SK-MEL-5 (cell line): ENCODE data around the gene CEP70. TPM values are rescaled to one million over a fixed set of nuclear protein-coding genes. Genes with fewer than 3 reads are reported as not detected.
"Not testable (repeated sequence)": the region's sequence is repeated elsewhere in the genome, so short reads cannot be mapped to it uniquely, and the experiment has no call there.

Experiments used
- DNase-seq: peaks from one replicate; pipeline ENCODE4 v3.0.0-alpha.2; 2016; ENCODE audit warnings: low read depth, low spot score
- in situ Hi-C: cut with HindIII; loops from 2 replicates; pipeline ENCODE4 v1.10.0; 2016; ENCODE audit warnings: low sequenced_read_pairs, high pct_unique_total_duplicates, low pct_unique_long_range_greater_than_20kb
- total RNA-seq: library from RNA; depleted of rRNA; stranded (reverse); fragments of >200 nt; shearing (Covaris generic); gene quantifications from 2 replicates; pipeline ENCODE4 v1.2.3, GENCODE V29; 2014

CEP70 gene
- total RNA-seq, 1 experiment from 2014 or later, result 9.8 TPM

GRCh38 chr3:138549179-138549977 lies 44.7 kb downstream of the CEP70 start:
- in situ Hi-C loops, result no loop called here
- no peak for DNase-seq

- in situ Hi-C loops, result no loop called here
- DNase-seq, result no peak
Measured at GRCh38 chr3:138547342-138547975, 46.6 kb downstream of the CEP70 start.

DNA sequence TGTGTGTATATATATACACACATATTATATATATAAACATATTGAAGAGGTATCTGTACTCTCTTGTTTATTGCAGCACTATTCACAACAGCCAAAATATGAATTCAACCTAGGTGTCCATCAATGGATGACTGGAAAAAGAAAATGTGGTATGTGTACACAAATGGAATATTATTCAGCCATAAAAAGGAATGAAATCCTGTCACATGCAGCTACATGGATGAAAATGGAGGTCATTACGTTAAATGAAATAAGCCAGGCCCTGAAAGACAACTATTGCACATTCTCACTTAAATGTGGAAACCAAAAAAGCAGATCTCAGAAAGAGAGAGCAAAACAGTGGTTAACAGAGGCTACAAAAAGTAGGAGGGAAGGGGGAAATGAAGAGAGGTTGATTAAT lies 49.5 kb downstream of the CEP70 start:
- in situ Hi-C loops, result no loop called here
- no peak for DNase-seq

GRCh38 chr3:138542977-138543376 lies 51.1 kb downstream of the CEP70 start:
- DNase-seq, result no peak
- in situ Hi-C loops, result no loop called here

- DNase-seq, result no peak
- in situ Hi-C loops, result no loop called here
Measured at GRCh38 chr3:138539352-138539751, 54.7 kb downstream of the CEP70 start.

GRCh38 chr3:138521445-138521844 lies 72.6 kb downstream of the CEP70 start:
- in situ Hi-C loops, DNase-seq: not testable (repeated sequence)

- DNase-seq, result no peak
- in situ Hi-C loops, result no loop called here
Measured at GRCh38 chr3:138513090-138513843, 80.8 kb downstream of the CEP70 start.

DNA sequence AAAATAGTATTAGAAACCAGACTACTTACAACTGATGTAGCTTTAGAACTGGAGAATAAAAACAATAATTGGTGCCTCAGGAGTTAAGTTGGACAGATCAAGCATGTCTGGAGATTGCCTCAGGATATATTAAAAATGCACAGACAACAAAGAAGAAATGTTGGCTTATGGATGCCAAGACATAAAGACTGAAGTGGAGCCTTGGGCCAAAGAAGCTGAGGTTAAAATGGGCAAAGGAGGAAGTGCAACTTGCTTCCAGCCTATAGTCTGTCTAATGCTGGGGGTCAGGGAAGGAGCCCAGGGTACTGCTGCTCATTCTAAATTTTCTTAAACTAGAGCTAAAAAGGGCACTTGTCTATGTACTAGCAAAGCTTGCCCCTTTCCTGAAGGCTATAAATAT lies 82.1 kb downstream of the CEP70 start:
- no peak for DNase-seq

GRCh38 chr3:138509586-138509985 lies 84.5 kb downstream of the CEP70 start:
- in situ Hi-C loops, result no loop called here
- no peak for DNase-seq

More for the DNA sequence above, 82.1 kb downstream of the CEP70 start:
- in situ Hi-C loops, result no loop called here

DNA sequence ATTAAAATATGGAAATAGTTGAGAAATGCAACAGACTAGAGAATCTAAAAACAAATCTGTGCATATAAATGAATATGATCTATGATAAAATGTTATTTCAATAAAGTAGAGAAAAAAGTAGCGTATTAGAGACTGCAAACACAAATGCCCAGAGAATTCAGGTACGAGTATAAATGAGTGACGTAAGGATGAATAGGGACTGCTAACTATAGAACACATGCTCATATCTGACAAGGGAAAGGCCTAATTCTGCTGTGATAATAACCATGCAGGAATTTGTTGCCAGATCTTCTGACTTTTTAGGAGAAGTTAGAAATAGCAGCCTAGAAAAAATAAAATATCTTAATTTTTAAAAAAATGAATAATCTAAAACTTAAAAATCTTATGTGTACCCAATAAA lies 86.5 kb downstream of the CEP70 start:
- in situ Hi-C loops, result no loop called here

DNA sequence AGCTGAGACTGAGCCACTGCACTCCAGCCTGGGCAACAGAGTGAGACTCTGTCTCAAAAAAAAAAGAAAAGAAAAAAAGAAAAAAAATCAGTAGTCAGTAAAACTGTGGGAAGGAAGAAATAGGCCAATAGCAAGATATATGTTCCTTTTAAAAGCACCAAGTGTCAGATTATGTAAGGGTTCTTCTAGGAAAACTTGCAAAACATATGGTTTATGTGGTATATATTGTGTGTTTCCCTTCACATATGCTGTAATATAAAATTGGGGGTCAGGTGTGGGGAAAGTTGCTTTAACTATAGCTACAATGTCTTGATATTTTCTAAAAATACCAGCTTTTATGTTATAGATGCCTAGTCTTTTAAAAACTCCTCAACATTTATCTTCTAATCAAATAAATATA lies 95.1 kb downstream of the CEP70 start:
- DNase-seq, result no peak
- in situ Hi-C loops, result no loop called here

More for the DNA sequence above, 86.5 kb downstream of the CEP70 start:
- no peak for DNase-seq

DNA sequence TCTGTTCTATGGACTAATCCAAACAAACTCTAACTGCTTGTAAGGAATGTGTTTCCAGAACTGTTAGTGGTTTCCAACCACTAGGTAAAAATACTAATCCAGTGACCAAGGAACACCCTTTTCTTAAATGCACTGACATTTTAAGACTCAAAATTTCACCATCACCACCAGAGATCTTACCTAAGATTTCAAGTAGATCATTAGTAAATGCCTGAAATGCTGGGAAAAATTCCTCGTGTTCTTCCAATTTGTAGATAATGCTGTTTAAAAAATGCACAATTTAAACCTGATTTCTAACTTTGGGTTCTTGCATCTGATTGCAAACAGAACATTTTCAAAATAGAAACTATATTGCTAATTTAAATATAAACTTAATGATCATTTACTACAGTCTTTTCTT lies 96.2 kb downstream of the CEP70 start:
- no peak for DNase-seq
- in situ Hi-C loops, result no loop called here

- no peak for DNase-seq
- in situ Hi-C loops, result no loop called here
Measured at GRCh38 chr3:138497021-138497420, 97.0 kb downstream of the CEP70 start.

- in situ Hi-C loops, result no loop called here
- no peak for DNase-seq
Measured at GRCh38 chr3:138496436-138496835, 97.6 kb downstream of the CEP70 start.

GRCh38 chr3:138495638-138496037 lies 98.4 kb downstream of the CEP70 start:
- in situ Hi-C loops, DNase-seq: not testable (repeated sequence)

GRCh38 chr3:138494607-138494929 lies 99.5 kb downstream of the CEP70 start:
- in situ Hi-C loops, result no loop called here

GRCh38 chr3:138493804-138494606 lies 100.1 kb downstream of the CEP70 start:
- DNase-seq, result peak; percentile 70
- in situ Hi-C loops, result no loop called here

More at GRCh38 chr3:138494607-138494929, 99.5 kb downstream of the CEP70 start:
- no peak for DNase-seq
